HepG2 (cell line): ENCODE data around the gene TAGLN2. TPM values are rescaled to one million over a fixed set of nuclear protein-coding genes. Genes with fewer than 3 reads are reported as not detected.

ENCODE experiments used
- ATAC-seq: fragments of 200-7000 bp; cut with Tn5 transposase; 3 replicates; pipeline ENCODE4 v1.9.1; 2020; ENCODE audit warnings: mild to moderate bottlenecking, moderate library complexity
- BruUV-seq: library from RNA; stranded (reverse); fragments of 400-500 nt; replicated peaks from 2 replicates; lab custom pipeline; 2021; lab: Mats Ljungman, UMichigan
- CTCF ChIA-PET: fragments of 300-600 bp; formaldehyde crosslinking; extraction: SDS; loops from one replicate; lab custom pipeline; 2021; ENCODE audit warnings: low total read pairs, inconsistent platforms, low intra/inter-chr PET ratio; lab: Yijun Ruan, JAX
- POLR2A ChIA-PET: fragments of 350-600 bp; sonication (Branson Sonifier 250); formaldehyde crosslinking; loops from one replicate; lab custom pipeline; 2020; ENCODE audit warnings: antibody characterized with exemption, inconsistent platforms; lab: Yijun Ruan, JAX
- DNase-seq: peaks from one replicate; pipeline ENCODE4 v3.0.0-alpha.2; 2015; ENCODE audit warnings: low spot score
- FAIRE-seq: peaks from 3 replicates; lab custom pipeline; 2011; peaks lifted over from hg19 to GRCh38; lab: Jason Lieb, UNC
- H2AFZ ChIP-seq: one replicate; pipeline ENCODE4 v1.6.1; 2011; ENCODE audit warnings: low read length, inconsistent platforms
- H3K27ac ChIP-seq: fragments of 300-600 bp; 3 replicates; pipeline ENCODE4 v1.8.0; 2011; ENCODE audit warnings: mixed run types, mild to moderate bottlenecking, mixed read lengths, low read length, inconsistent platforms; ENCODE audit not compliant: insufficient read depth; ENCODE audit errors: extremely low read length
- H3K27me3 ChIP-seq, 2 experiments: fragments of 200-600 bp in 1 of 2; 2 replicates in 1 of 2; 3 replicates in 1 of 2; pipeline versions ENCODE4 v1.6.0 to v1.8.0; 2011; ENCODE audit warnings: low read length in 2 of 2, mild to moderate bottlenecking in 2 of 2, moderate library complexity in 2 of 2, inconsistent platforms in 1 of 2; ENCODE audit not compliant: insufficient read depth in 2 of 2, control insufficient read depth in 1 of 2
- H3K36me3 ChIP-seq, 2 experiments: fragments of 200-600 bp in 1 of 2; replicated peaks in 1 of 2; 2 replicates in 1 of 2; 3 replicates in 1 of 2; pipeline versions ENCODE4 v1.5.1 to v1.8.0; 2011; ENCODE audit warnings: low read length in 2 of 2, inconsistent platforms in 1 of 2; ENCODE audit not compliant: insufficient read depth in 2 of 2, control insufficient read depth in 1 of 2
- H3K4me1 ChIP-seq: 2 replicates; pipeline ENCODE4 v1.5.1; 2012; ENCODE audit warnings: low read length, inconsistent platforms; ENCODE audit not compliant: insufficient read depth
- H3K4me2 ChIP-seq: 2 replicates; pipeline ENCODE4 v1.6.0; 2011; ENCODE audit warnings: low read depth, low read length, inconsistent platforms
- H3K4me3 ChIP-seq, 3 experiments: fragments of 200-600 bp in 1 of 3; sonication (generic), shearing (Covaris generic) in 1 of 3; replicated peaks in 1 of 3; 2 replicates each; pipeline ENCODE4 v1.5.1; 2011 to 2016; ENCODE audit warnings: low read length in 3 of 3, inconsistent platforms in 2 of 3, low read depth in 2 of 3, mild to moderate bottlenecking in 2 of 3, control low read depth in 1 of 3, mixed read lengths in 1 of 3; ENCODE audit not compliant: insufficient read depth in 1 of 3
- H3K79me2 ChIP-seq: one replicate; pipeline ENCODE4 v1.6.1; 2011; ENCODE audit warnings: low read length, inconsistent platforms; ENCODE audit not compliant: insufficient read depth
- H3K9ac ChIP-seq: 2 replicates; pipeline ENCODE4 v1.6.0; 2011; ENCODE audit warnings: mild to moderate bottlenecking, low read depth, low read length, inconsistent platforms; ENCODE audit not compliant: insufficient read depth
- H3K9me3 ChIP-seq: 2 replicates; pipeline ENCODE4 v1.5.1; 2012; ENCODE audit warnings: mild to moderate bottlenecking, low read length
- H4K20me1 ChIP-seq: 2 replicates; pipeline ENCODE4 v1.6.0; 2011; ENCODE audit warnings: inconsistent platforms, mild to moderate bottlenecking, low read length, moderate library complexity; ENCODE audit not compliant: insufficient read depth
- CBX1 ChIP-seq: IDR thresholded peaks from one replicate; pipeline ENCODE4 v1.6.1; 2016; ENCODE audit warnings: antibody characterized with exemption, low read depth
- CHCHD3 ChIP-seq: sonication (generic); formaldehyde crosslinking; IDR thresholded peaks from 2 replicates; pipeline ENCODE4 v1.8.0; 2022; ENCODE audit warnings: mild to moderate bottlenecking, missing genetic modification reagents, moderate library complexity
- FOXA1 ChIP-seq, 2 experiments: fragments of 450-650 bp in 1 of 2; sonication (generic) in 1 of 2; formaldehyde crosslinking in 1 of 2; IDR thresholded peaks; 2 replicates each; pipeline versions ENCODE4 v1.4.0 to v1.6.1; 2016 to 2020; ENCODE audit warnings: missing genetic modification reagents in 1 of 2
- MAFK ChIP-seq, 2 experiments: IDR thresholded peaks in 1 of 2; conservative IDR thresholded peaks in 1 of 2; 2 replicates each; pipeline ENCODE4 v1.6.1; 2011; ENCODE audit warnings: improper control_type of control experiment in 2 of 2, low read length in 2 of 2
- PHF5A ChIP-seq: IDR thresholded peaks from one replicate; pipeline ENCODE4 v1.6.1; 2018; ENCODE audit warnings: low read depth, missing genetic modification reagents; ENCODE audit not compliant: unreplicated experiment
- TGIF2 ChIP-seq: IDR thresholded peaks from 2 replicates; pipeline ENCODE4 v1.6.1; 2016; ENCODE audit warnings: control low read depth, missing compliant biosample characterization
- ZNF558 ChIP-seq: sonication (generic); formaldehyde crosslinking; IDR thresholded peaks from 2 replicates; pipeline ENCODE4 v1.9.0; 2022; ENCODE audit warnings: mild to moderate bottlenecking, missing genetic modification reagents, borderline replicate concordance
- WGBS: methylation state at CpG from one replicate; pipeline ENCODE4 v1.1.6; 2017; ENCODE audit warnings: low lambda C conversion rate; 5-methylcytosine and 5-hydroxymethylcytosine counted together
- in situ Hi-C: cut with HindIII; loops from 2 replicates; pipeline ENCODE4 v1.10.0; 2017; ENCODE audit warnings: low pct_unique_long_range_greater_than_20kb; ENCODE audit not compliant: extremely low pct_ligation_motif_present
- intact Hi-C: fragments of 100-400 bp; cut with micrococcal nuclease; formaldehyde crosslinking; loops from one replicate; pipeline ENCODE4 v1.10.0; 2022; ENCODE audit not compliant: unreplicated experiment
- polyA plus RNA-seq, 8 experiments: library from polyadenylated mRNA; depleted of rRNA in 3 of 8; stranded (reverse) in 7 of 8; unstranded in 1 of 8; fragments of >200 nt; fragmentation: Illumina TruSeq in 4 of 8; extraction: Trizol in 4 of 8; gene quantifications; 2 replicates each; pipeline versions ENCODE4 v1.2.1 to v1.2.3, GENCODE V29; 2011 to 2016; ENCODE audit warnings: low read depth in 4 of 8, missing spikeins in 1 of 8, mixed read lengths in 1 of 8; ENCODE audit not compliant: insufficient read depth in 1 of 8
- total RNA-seq, 5 experiments: library from RNA; depleted of rRNA; stranded (reverse); fragments of >200 nt; fragmentation: Illumina TruSeq; extraction: Trizol; gene quantifications; 2 replicates each; pipeline ENCODE4 v1.2.3, GENCODE V29; 2016; ENCODE audit warnings: low read depth in 1 of 5
- TF ChIP-seq, protein P1 (sequence below): sonication (generic); formaldehyde crosslinking; IDR thresholded peaks from 2 replicates; pipeline ENCODE4 v1.8.0; 2022; ENCODE audit warnings: mild to moderate bottlenecking, missing genetic modification reagents, borderline replicate concordance
- TF ChIP-seq, protein P2 (sequence below): sonication (generic); formaldehyde crosslinking; IDR thresholded peaks from 2 replicates; pipeline ENCODE4 v1.4.0; 2020; ENCODE audit warnings: mild to moderate bottlenecking, missing genetic modification reagents
- TF ChIP-seq, protein P3 (sequence below): sonication (generic); formaldehyde crosslinking; IDR thresholded peaks from 2 replicates; pipeline ENCODE4 v1.4.0; 2020; ENCODE audit warnings: mild to moderate bottlenecking, missing genetic modification reagents
- TF ChIP-seq, protein P4 (sequence below): sonication (generic); formaldehyde crosslinking; IDR thresholded peaks from 2 replicates; pipeline ENCODE4 v1.8.1; 2023; ENCODE audit warnings: mild to moderate bottlenecking, missing genetic modification reagents

TAGLN2 gene
- total and polyA plus RNA-seq, 2 of the 13 experiments (the other 11 are each of a cell fraction or from before 2014, with no cell fraction given): 6.7 to 17.2 TPM

DNA sequence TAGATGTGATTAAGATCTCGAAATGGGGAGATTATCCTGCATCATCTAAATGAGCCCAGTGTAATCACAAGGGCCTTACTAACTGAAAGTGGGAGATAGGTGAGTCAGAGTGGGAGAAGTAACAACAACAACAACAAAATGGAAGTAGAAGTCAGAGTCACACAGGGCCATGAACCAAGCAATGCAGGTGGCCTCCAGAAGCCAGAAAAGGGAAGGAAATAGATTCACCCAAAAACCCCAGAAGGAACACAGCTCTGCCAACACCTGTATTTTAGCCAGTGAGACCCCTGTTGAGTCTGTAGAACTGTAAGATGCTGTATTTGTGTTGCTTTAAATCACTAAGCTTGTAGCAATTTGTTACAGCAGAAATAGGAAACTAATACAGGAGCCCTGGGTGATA is 4.1 kb downstream of the TAGLN2 start:
- no peaks in the 10 kb centered on the region for H3K79me2 ChIP-seq
- no TSS peak for BruUV-seq
- TF ChIP-seq, protein P1, sequence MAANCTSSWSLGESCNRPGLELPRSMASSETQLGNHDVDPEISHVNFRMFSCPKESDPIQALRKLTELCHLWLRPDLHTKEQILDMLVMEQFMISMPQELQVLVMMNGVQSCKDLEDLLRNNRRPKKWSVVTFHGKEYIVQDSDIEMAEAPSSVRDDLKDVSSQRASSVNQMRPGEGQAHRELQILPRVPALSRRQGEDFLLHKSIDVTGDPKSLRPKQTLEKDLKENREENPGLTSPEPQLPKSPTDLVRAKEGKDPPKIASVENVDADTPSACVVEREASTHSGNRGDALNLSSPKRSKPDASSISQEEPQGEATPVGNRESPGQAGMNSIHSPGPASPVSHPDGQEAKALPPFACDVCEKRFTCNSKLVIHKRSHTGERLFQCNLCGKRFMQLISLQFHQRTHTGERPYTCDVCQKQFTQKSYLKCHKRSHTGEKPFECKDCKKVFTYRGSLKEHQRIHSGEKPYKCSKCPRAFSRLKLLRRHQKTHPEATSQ (CRISPR knock-in tag): no peak
- TF ChIP-seq FOXA1 (IDR thresholded peaks at IDR 0.05): no peak
- no peak for TF ChIP-seq FOXA1 (CRISPR knock-in tag; IDR thresholded peaks at IDR 0.05)
- no peak for TF ChIP-seq PHF5A
- TF ChIP-seq, protein P2, sequence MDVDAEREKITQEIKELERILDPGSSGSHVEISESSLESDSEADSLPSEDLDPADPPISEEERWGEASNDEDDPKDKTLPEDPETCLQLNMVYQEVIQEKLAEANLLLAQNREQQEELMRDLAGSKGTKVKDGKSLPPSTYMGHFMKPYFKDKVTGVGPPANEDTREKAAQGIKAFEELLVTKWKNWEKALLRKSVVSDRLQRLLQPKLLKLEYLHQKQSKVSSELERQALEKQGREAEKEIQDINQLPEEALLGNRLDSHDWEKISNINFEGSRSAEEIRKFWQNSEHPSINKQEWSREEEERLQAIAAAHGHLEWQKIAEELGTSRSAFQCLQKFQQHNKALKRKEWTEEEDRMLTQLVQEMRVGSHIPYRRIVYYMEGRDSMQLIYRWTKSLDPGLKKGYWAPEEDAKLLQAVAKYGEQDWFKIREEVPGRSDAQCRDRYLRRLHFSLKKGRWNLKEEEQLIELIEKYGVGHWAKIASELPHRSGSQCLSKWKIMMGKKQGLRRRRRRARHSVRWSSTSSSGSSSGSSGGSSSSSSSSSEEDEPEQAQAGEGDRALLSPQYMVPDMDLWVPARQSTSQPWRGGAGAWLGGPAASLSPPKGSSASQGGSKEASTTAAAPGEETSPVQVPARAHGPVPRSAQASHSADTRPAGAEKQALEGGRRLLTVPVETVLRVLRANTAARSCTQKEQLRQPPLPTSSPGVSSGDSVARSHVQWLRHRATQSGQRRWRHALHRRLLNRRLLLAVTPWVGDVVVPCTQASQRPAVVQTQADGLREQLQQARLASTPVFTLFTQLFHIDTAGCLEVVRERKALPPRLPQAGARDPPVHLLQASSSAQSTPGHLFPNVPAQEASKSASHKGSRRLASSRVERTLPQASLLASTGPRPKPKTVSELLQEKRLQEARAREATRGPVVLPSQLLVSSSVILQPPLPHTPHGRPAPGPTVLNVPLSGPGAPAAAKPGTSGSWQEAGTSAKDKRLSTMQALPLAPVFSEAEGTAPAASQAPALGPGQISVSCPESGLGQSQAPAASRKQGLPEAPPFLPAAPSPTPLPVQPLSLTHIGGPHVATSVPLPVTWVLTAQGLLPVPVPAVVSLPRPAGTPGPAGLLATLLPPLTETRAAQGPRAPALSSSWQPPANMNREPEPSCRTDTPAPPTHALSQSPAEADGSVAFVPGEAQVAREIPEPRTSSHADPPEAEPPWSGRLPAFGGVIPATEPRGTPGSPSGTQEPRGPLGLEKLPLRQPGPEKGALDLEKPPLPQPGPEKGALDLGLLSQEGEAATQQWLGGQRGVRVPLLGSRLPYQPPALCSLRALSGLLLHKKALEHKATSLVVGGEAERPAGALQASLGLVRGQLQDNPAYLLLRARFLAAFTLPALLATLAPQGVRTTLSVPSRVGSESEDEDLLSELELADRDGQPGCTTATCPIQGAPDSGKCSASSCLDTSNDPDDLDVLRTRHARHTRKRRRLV (CRISPR knock-in tag): no peak
- no peak for TF ChIP-seq CBX1
- no peak for TF ChIP-seq MAFK (conservative IDR thresholded peaks at IDR 0.05 in 1 of 2, IDR thresholded peaks at IDR 0.05 in 1 of 2; ENCODE audit: low read length in 2 of 2)
- TF ChIP-seq ZNF558 (CRISPR knock-in tag): no peak
- no peak for TF ChIP-seq TGIF2
- no peak for TF ChIP-seq CHCHD3 (CRISPR knock-in tag)
- TF ChIP-seq, protein P3, sequence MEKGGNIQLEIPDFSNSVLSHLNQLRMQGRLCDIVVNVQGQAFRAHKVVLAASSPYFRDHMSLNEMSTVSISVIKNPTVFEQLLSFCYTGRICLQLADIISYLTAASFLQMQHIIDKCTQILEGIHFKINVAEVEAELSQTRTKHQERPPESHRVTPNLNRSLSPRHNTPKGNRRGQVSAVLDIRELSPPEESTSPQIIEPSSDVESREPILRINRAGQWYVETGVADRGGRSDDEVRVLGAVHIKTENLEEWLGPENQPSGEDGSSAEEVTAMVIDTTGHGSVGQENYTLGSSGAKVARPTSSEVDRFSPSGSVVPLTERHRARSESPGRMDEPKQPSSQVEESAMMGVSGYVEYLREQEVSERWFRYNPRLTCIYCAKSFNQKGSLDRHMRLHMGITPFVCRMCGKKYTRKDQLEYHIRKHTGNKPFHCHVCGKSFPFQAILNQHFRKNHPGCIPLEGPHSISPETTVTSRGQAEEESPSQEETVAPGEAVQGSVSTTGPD (CRISPR knock-in tag): no peak
- TF ChIP-seq, protein P4, sequence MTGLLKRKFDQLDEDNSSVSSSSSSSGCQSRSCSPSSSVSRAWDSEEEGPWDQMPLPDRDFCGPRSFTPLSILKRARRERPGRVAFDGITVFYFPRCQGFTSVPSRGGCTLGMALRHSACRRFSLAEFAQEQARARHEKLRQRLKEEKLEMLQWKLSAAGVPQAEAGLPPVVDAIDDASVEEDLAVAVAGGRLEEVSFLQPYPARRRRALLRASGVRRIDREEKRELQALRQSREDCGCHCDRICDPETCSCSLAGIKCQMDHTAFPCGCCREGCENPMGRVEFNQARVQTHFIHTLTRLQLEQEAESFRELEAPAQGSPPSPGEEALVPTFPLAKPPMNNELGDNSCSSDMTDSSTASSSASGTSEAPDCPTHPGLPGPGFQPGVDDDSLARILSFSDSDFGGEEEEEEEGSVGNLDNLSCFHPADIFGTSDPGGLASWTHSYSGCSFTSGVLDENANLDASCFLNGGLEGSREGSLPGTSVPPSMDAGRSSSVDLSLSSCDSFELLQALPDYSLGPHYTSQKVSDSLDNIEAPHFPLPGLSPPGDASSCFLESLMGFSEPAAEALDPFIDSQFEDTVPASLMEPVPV (CRISPR knock-in tag): no peak

More for the DNA sequence above, 4.1 kb downstream of the TAGLN2 start:
- ChIA-PET CTCF (no interaction called here), POLR2A (no interaction called here)
- intact Hi-C loops (no loop called here), in situ Hi-C loops (no loop called here)
- peaks cover 41% of the 10 kb centered on the region for H3K4me1 ChIP-seq
- H2AFZ ChIP-seq: no peak overlapping the region
- no peak overlapping the region for H3K4me3 ChIP-seq
- no peaks in the 10 kb centered on the region for H3K36me3 ChIP-seq
- WGBS: 37% methylated on average over 1 of the region's 1 CpG
- H3K9ac ChIP-seq: no peak overlapping the region
- no peak for FAIRE-seq
- ATAC-seq: no peak
- DNase-seq: no peak
- no peaks in the 10 kb centered on the region for H3K9me3 ChIP-seq
- no peaks in the 10 kb centered on the region for H4K20me1 ChIP-seq
- H3K27ac ChIP-seq: no peak overlapping the region
- H3K27me3 ChIP-seq: peaks cover 5 to 18% of the 10 kb centered on the region in 2 experiments; a peak in 4 of 5 replicates
- no peak overlapping the region for H3K4me2 ChIP-seq
